OCI-LY1 (cell line): ENCODE data around the gene FBXW5.

Source experiments
- CTCF ChIP-seq: fragments of 200-600 bp; sonication (generic), shearing (Covaris generic); IDR thresholded peaks from 2 replicates; pipeline ENCODE4 v1.5.1; 2017; ENCODE audit warnings: mild to moderate bottlenecking, antibody characterized with exemption, low read length, moderate library complexity, mixed read lengths
- EZH2 ChIP-seq: fragments of 200-600 bp; sonication (generic), shearing (Covaris generic); IDR thresholded peaks from 2 replicates; pipeline ENCODE4 v1.8.0; 2017; ENCODE audit warnings: borderline replicate concordance, mixed run types, mild to moderate bottlenecking, antibody characterized with exemption, low read length, moderate library complexity, mixed read lengths

DNA sequence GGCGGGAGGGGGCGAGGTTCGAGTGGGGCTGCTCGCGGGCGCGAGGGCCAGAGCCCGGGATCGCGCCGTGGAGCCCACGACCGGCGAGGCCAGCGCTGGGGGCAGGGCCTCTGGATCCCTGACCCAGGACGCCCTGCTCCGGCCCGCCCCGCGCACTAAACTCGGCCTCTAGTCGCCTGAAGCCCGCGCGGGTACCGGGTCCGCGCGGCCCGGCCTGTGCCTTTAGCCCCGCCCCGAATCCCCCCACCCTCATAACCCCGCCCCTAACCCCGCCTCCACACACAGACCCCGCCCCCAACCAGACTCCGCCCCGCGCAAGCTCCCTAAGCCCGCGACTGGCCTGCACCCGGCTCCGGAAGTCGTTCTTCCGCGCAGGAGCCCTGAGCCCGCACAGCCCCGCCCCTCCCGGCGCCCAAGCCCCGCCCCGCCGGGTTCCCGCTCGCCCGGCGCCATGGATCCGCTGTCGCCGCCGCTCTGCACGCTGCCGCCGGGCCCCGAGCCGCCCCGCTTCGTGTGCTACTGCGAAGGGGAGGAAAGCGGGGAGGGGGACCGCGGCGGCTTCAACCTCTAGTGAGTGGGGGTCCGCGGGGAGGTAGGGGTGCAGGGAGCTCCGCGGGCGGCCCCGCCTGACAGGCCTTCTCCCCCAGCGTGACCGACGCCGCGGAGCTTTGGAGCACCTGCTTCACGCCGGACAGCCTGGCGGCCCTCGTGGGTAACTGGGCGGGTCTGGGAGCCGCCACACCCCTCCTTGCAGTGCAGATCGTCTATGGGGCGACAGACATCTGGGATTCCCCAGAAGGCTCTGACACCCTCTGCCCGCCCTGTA, 47.7 kb upstream of the FBXW5 start, which contains the start of gene PAXX:
- TF ChIP-seq CTCF (no peak), EZH2 (no peak)
